Measurements from ENCODE around the gene KISS1R.

- TF ChIP-seq, protein P1, sequence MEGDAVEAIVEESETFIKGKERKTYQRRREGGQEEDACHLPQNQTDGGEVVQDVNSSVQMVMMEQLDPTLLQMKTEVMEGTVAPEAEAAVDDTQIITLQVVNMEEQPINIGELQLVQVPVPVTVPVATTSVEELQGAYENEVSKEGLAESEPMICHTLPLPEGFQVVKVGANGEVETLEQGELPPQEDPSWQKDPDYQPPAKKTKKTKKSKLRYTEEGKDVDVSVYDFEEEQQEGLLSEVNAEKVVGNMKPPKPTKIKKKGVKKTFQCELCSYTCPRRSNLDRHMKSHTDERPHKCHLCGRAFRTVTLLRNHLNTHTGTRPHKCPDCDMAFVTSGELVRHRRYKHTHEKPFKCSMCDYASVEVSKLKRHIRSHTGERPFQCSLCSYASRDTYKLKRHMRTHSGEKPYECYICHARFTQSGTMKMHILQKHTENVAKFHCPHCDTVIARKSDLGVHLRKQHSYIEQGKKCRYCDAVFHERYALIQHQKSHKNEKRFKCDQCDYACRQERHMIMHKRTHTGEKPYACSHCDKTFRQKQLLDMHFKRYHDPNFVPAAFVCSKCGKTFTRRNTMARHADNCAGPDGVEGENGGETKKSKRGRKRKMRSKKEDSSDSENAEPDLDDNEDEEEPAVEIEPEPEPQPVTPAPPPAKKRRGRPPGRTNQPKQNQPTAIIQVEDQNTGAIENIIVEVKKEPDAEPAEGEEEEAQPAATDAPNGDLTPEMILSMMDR (IDR thresholded peaks at IDR 0.05; ENCODE audit: low read depth, low read length) = no peak
- TF ChIP-seq EZH2phosphoT487 (IDR thresholded peaks at IDR 0.05; ENCODE audit: low read depth) = no peak
Measured at GRCh38 chr19:873084-873483, 44.0 kb upstream of the KISS1R start.
